ENCODE measurements around the gene PLGRKT.
"Not testable (repeated sequence)": the region's sequence is repeated elsewhere in the genome, so short reads cannot be mapped to it uniquely, and the experiment has no call there.

The PLGRKT gene

GRCh38 chr9:5321058-5321457 is 116.7 kb downstream of the PLGRKT start:
- POLR2A ChIA-PET = no interaction called here
- DNase-seq (ENCODE audit: low read depth, low spot score) = no peak
- CTCF ChIA-PET = interaction anchor here (0.6 to 2.0 kb wide), 3 partner anchors 21 to 135 kb away, joined by 3 to 6 read pairs (median 4); no protein-coding TSS in a partner anchor
- no peak overlapping the region for H3K4me3 ChIP-seq (ENCODE audit: low read depth, low read length)
- no peak for TF ChIP-seq CTCF (IDR thresholded peaks at IDR 0.05; ENCODE audit: insufficient read depth, low read length, missing control alignments)

DNA sequence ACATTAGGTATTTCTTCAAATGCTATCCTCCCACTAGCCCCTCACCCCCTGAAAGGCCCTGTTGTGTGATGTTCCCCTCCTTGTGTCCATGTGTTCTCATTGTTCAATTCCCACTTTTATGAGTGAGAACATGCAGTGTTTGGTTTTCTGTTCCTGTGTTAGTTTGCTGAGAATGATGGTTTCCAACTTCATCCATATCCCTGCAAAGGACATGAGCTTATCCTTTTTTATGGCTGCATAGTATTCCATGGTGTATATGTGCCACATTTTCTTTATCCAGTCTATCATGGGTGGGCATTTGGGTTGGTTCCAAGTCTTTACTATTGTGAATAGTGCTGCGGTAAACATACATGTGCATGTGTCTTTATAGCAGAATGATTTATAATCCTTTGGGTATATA is 121.3 kb downstream of the PLGRKT start:
- H3K4me3 ChIP-seq (ENCODE audit: low read depth, low read length); DNase-seq (ENCODE audit: low read depth, low spot score); CTCF ChIA-PET; POLR2A ChIA-PET: not testable (repeated sequence)

- TF ChIP-seq CTCF (IDR thresholded peaks at IDR 0.05; ENCODE audit: insufficient read depth, low read length, missing control alignments) = no peak
- POLR2A ChIA-PET = no interaction called here
- DNase-seq (ENCODE audit: low read depth, low spot score) = no peak
- H3K4me3 ChIP-seq (ENCODE audit: low read depth, low read length) = no peak overlapping the region
- CTCF ChIA-PET = no interaction called here
These were observed 122.4 kb downstream of the PLGRKT start for GRCh38 chr9:5315187-5315923.

DNA sequence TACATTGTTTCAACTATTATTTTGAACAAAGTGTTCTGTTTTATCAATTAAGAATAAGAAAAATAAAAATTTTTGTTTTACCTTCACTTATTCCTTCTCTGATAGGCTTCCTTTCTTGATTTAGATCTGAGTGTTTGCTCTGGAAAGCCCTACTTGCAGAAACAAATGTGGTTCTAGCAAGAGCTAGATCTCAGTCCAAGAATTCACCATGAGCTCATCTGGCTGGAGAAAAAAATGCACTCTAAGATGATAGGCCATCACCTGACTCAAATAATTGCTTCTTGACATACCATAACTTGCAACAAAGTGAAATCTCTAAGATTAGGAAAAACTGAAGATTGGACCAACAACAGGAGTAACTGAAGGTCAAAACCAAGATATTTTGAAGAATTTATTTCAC is 126.9 kb downstream of the PLGRKT start:
- ChIA-PET CTCF (no interaction called here), POLR2A (no interaction called here)
- TF ChIP-seq CTCF (IDR thresholded peaks at IDR 0.05; ENCODE audit: insufficient read depth, low read length, missing control alignments) = no peak
- DNase-seq (ENCODE audit: low read depth, low spot score) = no peak
- H3K4me3 ChIP-seq (ENCODE audit: low read depth, low read length) = no peak overlapping the region

All from AG04449 (cell line).